Activated B cell treated with CpG ODN at 0.5 μM for 24 hours (primary cell): ENCODE measurements around the gene RELL1. TPM values are rescaled to one million over a fixed set of nuclear protein-coding genes. Genes with fewer than 3 reads are reported as not detected.

Experiments
- ATAC-seq: fragments of 200-7000 bp; cut with Tn5 transposase; one replicate; pipeline ENCODE4 v1.10.0; 2021; ENCODE audit warnings: low read depth, mild to moderate bottlenecking, moderate library complexity
- CTCF ChIA-PET: fragments of 350-600 bp; sonication (Branson Sonifier 250); formaldehyde crosslinking; loops from one replicate; lab custom pipeline; 2021; ENCODE audit warnings: antibody characterized with exemption; lab: Charles Lee
- POLR2A ChIA-PET: fragments of 350-600 bp; sonication (Branson Sonifier 250); formaldehyde crosslinking; loops from one replicate; lab custom pipeline; 2021; ENCODE audit warnings: antibody characterized with exemption; lab: Charles Lee
- DNase-seq: peaks from one replicate; pipeline ENCODE4 v3.0.0; 2022
- H3K27ac Mint-ChIP-seq: one replicate; pipeline ENCODE4 v1.8.0; 2020; ENCODE audit warnings: mixed read lengths
- H3K27me3 Mint-ChIP-seq: one replicate; pipeline ENCODE4 v1.8.0; 2021; ENCODE audit warnings: mixed read lengths
- H3K36me3 Mint-ChIP-seq: one replicate; pipeline ENCODE4 v1.8.0; 2021; ENCODE audit warnings: low read depth, mixed read lengths
- H3K4me1 Mint-ChIP-seq: one replicate; pipeline ENCODE4 v1.8.0; 2021; ENCODE audit warnings: mixed read lengths
- H3K4me3 Mint-ChIP-seq: one replicate; pipeline ENCODE4 v1.8.0; 2020; ENCODE audit warnings: mild to moderate bottlenecking, mixed read lengths
- H3K9me3 Mint-ChIP-seq: one replicate; pipeline ENCODE4 v1.8.0; 2020; ENCODE audit warnings: mixed read lengths
- intact Hi-C: fragments of 100-400 bp; cut with micrococcal nuclease; formaldehyde crosslinking; loops from one replicate; pipeline ENCODE4 v1.15.1; 2024
- total RNA-seq: library from RNA; stranded (reverse); gene quantifications from 2 replicates; pipeline ENCODE4 v1.2.3, GENCODE V29; 2022
- TF ChIP-seq, protein P1 (sequence below): fragments of 200-600 bp; IDR thresholded peaks from one replicate; pipeline ENCODE4 v1.8.0; 2022; ENCODE audit warnings: antibody characterized with exemption, mild to moderate bottlenecking

Gene RELL1
- total RNA-seq, 1 donor from 2014 or later = 0.71 TPM

DNA sequence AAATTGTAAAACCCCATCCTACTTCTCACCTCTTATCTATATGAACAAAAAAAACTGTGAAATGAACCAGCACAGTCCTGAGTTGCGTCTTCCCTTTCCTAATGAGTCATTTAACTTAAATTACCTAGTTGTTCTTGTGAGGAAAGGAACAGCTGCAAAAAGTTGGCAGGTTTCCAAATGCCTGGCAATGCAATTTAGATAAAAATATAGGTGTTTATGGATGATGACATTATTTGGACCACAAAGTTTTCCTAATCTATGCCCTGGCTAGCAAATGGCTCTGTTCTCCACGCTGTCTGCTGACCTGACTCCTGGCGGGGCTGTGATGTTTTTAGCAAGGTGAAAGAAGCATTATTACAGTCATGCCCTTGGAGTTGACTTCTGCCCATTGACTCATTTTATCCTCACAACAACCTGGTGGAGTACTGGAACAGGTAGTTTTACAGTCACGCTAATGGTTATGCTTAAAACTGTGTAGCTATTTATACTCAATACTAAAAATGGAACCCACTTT lies 29.8 kb upstream of the RELL1 start:
- CTCF ChIA-PET = no interaction called here
- Mint-ChIP-seq H3K9me3 (no peaks in the 10 kb centered on the region), H3K4me3 (no peak overlapping the region), H3K36me3 (no peaks in the 10 kb centered on the region), H3K4me1 (peaks cover 3% of the 10 kb centered on the region), H3K27me3 (peaks cover 17% of the 10 kb centered on the region), H3K27ac (no peak overlapping the region)
- DNase-seq = no peak
- ATAC-seq = no peak
- TF ChIP-seq, protein P1, sequence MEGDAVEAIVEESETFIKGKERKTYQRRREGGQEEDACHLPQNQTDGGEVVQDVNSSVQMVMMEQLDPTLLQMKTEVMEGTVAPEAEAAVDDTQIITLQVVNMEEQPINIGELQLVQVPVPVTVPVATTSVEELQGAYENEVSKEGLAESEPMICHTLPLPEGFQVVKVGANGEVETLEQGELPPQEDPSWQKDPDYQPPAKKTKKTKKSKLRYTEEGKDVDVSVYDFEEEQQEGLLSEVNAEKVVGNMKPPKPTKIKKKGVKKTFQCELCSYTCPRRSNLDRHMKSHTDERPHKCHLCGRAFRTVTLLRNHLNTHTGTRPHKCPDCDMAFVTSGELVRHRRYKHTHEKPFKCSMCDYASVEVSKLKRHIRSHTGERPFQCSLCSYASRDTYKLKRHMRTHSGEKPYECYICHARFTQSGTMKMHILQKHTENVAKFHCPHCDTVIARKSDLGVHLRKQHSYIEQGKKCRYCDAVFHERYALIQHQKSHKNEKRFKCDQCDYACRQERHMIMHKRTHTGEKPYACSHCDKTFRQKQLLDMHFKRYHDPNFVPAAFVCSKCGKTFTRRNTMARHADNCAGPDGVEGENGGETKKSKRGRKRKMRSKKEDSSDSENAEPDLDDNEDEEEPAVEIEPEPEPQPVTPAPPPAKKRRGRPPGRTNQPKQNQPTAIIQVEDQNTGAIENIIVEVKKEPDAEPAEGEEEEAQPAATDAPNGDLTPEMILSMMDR = no peak
- intact Hi-C loops = no loop called here
- POLR2A ChIA-PET = no interaction called here

DNA sequence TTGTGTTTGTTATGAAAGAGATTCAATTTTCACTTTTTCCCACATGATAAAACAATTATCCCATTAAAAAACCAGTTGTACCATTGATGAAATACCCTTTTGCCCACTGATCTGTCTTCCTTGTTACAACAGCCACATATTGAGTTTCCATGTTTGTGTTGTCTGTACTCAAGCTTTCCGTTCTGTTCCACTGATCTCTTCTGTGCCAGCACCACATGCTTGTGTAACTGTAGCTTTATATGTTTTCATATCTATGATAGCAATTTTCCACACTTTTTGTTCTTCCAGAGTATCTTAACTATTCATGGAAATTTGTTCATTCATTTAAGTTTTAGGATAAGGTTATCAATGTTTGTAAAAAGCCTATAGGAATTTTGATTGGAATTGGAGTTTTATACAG lies 24.3 kb upstream of the RELL1 start:
- TF ChIP-seq, protein P1 = no peak
- no peak overlapping the region for H3K27ac Mint-ChIP-seq

DNA sequence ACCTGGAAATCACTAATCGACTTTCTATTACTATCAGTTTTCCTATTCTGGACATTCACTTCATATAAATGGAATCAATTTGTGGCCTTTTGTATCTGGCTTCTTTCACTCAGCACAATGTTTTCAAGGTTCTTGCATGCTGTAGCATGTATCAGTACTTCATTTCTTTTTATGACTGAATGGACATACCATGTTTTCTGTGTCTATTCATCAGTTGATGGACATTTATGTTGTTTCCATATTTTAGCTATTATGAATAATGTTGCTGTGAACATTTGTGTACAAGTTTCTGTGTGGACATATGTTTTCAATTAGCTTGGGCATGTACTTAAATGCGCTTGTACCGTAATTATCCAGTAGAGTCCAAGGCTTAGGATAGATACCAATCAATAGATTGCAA lies 19.9 kb upstream of the RELL1 start:
- ChIA-PET POLR2A (no interaction called here), CTCF (no interaction called here)
- H3K36me3 Mint-ChIP-seq = no peaks in the 10 kb centered on the region
- intact Hi-C loops = no loop called here
- H3K9me3 Mint-ChIP-seq = no peaks in the 10 kb centered on the region
- no peak overlapping the region for H3K4me3 Mint-ChIP-seq
- TF ChIP-seq, protein P1 = no peak
- H3K4me1 Mint-ChIP-seq = no peaks in the 10 kb centered on the region
- DNase-seq (no peak), ATAC-seq (no peak)
- H3K27me3 Mint-ChIP-seq = peaks cover 3% of the 10 kb centered on the region
- no peak overlapping the region for H3K27ac Mint-ChIP-seq

More for the DNA sequence above, 24.3 kb upstream of the RELL1 start:
- Mint-ChIP-seq H3K27me3 (peaks cover 14% of the 10 kb centered on the region), H3K36me3 (no peaks in the 10 kb centered on the region), H3K4me3 (no peak overlapping the region), H3K9me3 (no peaks in the 10 kb centered on the region), H3K4me1 (no peaks in the 10 kb centered on the region)
- no peak for ATAC-seq
- intact Hi-C loops = no loop called here
- CTCF ChIA-PET = no interaction called here
- DNase-seq = no peak
- POLR2A ChIA-PET = interaction anchor here (0.6 kb wide), 1 partner anchor 9 kb away, joined by 7 read pairs; no protein-coding TSS in a partner anchor

DNA sequence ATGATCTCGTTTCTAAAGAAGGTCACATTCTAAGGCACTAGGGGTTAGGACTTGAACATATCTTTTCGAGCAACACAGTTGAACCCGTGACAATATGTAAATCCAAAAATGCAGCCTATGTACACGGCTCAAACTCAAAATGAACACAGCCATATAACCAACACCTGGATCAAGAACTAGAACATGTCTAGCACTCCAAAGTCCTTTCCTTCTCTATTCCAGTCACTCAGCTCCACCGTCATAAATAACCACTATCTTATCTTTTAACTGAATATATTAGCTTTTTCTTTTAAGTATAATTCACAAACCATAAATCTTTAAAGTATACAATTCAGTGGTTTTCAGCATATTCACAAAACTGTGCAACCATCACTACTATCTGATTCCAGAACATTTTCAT lies 19.4 kb upstream of the RELL1 start:
- CTCF ChIA-PET = no interaction called here
- DNase-seq = no peak
- TF ChIP-seq, protein P1 = no peak
- Mint-ChIP-seq H3K4me3 (no peak overlapping the region), H3K27ac (no peak overlapping the region), H3K36me3 (no peaks in the 10 kb centered on the region), H3K4me1 (no peaks in the 10 kb centered on the region), H3K27me3 (peaks cover 3% of the 10 kb centered on the region), H3K9me3 (no peaks in the 10 kb centered on the region)
- POLR2A ChIA-PET = no interaction called here
- ATAC-seq = no peak
- intact Hi-C loops = no loop called here

DNA sequence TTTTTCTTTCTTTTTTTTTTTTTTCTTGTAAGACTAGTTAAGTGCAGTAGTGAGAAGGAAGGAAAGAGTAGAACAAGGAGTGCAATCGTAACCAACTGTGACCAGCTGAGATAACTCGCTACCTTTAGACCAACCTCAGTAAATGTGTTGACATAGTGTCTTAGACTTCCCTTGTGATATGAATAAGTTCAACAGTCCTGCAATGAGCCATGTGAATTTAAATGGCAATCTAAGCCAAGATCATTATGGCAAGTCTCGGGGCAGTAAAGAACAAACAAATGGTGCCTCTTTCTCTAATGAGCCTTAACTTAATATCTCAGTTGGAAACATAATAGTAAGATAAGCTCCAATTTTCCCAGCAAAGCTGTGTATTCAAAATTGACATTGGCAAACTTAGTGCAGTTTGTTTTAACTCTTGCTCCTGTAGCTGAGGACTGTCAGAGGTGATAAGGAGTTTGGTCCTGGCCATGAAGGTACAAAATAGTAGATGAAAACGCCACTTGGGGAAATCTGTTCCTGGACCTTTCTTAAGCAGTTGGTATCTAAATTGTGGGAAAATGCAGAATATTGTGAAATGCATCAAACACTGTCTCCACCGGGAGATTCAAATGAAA lies 13.8 kb upstream of the RELL1 start:
- Mint-ChIP-seq H3K27ac (no peak overlapping the region), H3K9me3 (no peaks in the 10 kb centered on the region), H3K27me3 (peaks cover 3% of the 10 kb centered on the region), H3K4me1 (no peaks in the 10 kb centered on the region), H3K36me3 (no peaks in the 10 kb centered on the region), H3K4me3 (no peak overlapping the region)
- intact Hi-C loops = no loop called here
- POLR2A ChIA-PET = no interaction called here
- TF ChIP-seq, protein P1 = no peak
- ATAC-seq = no peak
- no peak for DNase-seq
- CTCF ChIA-PET = no interaction called here
